Measurements from ENCODE around the gene ZCCHC8.
A peak's percentile ranks its signal among the peaks of the same experiment; 100 is the strongest.

Gene ZCCHC8

GRCh38 chr12:122427403-122427802 lies 73.3 kb downstream of the ZCCHC8 start:
- no peak for DNase-seq (ENCODE audit: low spot score)

DNA sequence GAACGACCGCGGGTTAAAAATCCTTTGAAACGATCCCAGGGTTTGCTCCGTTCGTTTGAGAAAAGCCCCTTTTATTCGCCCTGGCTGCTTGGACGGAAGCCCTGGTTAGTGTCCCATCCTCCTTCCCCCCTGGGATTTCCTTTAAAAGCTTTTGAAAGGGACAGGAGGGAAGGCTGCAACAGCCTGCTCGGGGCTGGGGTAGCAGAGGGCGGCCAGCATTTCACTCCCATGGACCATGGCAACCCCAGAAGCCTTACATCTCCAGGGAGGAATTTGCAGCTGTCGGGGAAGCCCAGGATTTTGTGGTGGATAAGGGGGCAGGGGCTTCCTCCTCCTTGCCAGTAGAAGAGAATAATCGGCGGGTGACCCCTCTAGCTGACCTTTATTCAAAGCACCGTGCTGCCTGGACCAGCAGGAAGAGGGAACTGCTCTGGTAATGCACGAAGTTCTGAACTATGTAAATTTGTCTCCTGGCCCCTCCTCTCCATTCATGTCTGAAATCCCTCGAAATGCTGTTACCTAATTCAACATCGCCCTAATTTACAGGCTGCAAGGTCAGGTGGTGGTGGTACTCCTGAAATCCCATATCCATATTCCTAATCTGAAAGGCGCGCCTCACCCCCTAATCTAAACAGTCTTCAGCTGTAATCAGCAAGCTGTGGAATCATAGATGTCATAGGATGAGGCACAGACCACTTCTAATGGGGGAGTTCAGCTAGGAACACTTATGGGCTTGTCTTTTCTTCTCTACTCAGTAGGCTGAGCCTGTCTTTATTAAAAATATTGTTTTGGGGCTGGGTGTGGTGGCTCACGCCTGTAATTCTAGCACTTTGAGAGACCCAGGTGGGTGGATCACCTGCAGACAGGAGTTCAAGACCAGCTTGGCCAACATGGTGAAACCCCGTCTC lies 77.2 kb downstream of the ZCCHC8 start:
- peak; percentile 44 for DNase-seq (ENCODE audit: low spot score)

DNA sequence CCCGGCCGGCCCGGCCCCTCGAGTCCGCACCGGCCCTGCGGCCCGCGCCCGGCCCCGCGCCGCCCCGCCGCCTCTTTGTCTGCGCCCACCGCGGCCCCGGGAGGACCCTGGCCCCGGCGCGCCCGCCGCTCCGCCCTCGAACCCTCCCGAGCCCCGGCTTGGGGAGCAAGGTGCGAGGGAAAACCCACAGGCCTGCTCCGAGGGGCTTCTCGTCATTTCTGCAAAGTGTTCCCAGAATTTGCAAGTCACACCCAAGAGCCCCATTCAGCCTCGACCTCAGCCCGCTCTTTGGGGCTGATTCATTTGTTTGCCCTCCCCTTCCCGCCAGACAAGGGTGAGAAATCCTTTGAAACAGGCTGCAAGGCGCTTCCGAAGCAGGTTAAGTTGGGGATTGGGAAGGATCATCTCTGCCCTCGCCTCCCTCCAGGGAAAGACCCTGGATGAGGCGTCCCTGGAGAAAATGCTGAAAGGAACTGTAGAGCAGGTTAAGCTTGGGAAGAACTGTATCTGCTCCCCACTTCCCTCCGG lies 77.9 kb downstream of the ZCCHC8 start:
- DNase-seq (ENCODE audit: low spot score) = no peak

- peak; percentile 49 for DNase-seq (ENCODE audit: low spot score)
Observed at GRCh38 chr12:122421821-122422729, 78.7 kb downstream of the ZCCHC8 start, which contains the start of gene CLIP1. TSS of gene CLIP1 (minus strand) at chr12:122422669. CDS start at chr12:122380452, 42,217 bp downstream.

All from globus pallidus (tissue), 1 donor.